HG02588 (cell line): ENCODE measurements around the gene NECTIN2.
A peak's percentile ranks its signal among the peaks of the same experiment; 100 is the strongest.
"Not testable (repeated sequence)": the region's sequence is repeated elsewhere in the genome, so short reads cannot be mapped to it uniquely, and the experiment has no call there.

ENCODE experiments used
- ATAC-seq: cut with Tn5 transposase; IDR thresholded peaks from one replicate; pipeline ENCODE4 v1.9.1; 2021; ENCODE audit warnings: mild to moderate bottlenecking, moderate library complexity; ENCODE audit not compliant: unreplicated experiment

NECTIN2 gene

DNA sequence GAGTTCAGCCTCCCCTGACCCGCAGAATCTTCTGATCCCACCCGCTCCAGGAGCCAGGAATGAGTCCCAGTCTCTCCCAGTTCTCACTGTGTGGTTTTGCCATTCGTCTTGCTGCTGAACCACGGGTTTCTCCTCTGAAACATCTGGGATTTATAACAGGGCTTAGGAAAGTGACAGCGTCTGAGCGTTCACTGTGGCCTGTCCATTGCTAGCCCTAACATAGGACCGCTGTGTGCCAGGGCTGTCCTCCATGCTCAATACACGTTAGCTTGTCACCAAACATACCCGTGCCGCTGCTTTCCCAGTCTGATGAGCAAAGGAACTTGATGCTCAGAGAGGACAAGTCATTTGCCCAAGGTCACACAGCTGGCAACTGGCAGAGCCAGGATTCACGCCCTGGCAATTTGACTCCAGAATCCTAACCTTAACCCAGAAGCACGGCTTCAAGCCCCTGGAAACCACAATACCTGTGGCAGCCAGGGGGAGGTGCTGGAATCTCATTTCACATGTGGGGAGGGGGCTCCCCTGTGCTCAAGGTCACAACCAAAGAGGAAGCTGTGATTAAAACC lies 58.4 kb downstream of the NECTIN2 start:
- no peak for ATAC-seq

DNA sequence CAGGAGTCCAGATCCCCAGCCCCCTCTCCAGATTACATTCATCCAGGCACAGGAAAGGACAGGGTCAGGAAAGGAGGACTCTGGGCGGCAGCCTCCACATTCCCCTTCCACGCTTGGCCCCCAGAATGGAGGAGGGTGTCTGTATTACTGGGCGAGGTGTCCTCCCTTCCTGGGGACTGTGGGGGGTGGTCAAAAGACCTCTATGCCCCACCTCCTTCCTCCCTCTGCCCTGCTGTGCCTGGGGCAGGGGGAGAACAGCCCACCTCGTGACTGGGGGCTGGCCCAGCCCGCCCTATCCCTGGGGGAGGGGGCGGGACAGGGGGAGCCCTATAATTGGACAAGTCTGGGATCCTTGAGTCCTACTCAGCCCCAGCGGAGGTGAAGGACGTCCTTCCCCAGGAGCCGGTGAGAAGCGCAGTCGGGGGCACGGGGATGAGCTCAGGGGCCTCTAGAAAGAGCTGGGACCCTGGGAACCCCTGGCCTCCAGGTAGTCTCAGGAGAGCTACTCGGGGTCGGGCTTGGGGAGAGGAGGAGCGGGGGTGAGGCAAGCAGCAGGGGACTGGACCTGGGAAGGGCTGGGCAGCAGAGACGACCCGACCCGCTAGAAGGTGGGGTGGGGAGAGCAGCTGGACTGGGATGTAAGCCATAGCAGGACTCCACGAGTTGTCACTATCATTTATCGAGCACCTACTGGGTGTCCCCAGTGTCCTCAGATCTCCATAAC lies 59.5 kb downstream of the NECTIN2 start, which contains the start of gene APOE:
Gene APOE, plus strand, starts transcription at position 360 of the 724 bp plus-strand sequence. CDS start 829 bp downstream, outside the sequence.
- no peak for ATAC-seq

DNA sequence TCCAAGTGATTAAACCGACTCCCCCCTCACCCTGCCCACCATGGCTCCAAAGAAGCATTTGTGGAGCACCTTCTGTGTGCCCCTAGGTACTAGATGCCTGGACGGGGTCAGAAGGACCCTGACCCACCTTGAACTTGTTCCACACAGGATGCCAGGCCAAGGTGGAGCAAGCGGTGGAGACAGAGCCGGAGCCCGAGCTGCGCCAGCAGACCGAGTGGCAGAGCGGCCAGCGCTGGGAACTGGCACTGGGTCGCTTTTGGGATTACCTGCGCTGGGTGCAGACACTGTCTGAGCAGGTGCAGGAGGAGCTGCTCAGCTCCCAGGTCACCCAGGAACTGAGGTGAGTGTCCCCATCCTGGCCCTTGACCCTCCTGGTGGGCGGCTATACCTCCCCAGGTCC lies 61.5 kb downstream of the NECTIN2 start:
- ATAC-seq = no peak

DNA sequence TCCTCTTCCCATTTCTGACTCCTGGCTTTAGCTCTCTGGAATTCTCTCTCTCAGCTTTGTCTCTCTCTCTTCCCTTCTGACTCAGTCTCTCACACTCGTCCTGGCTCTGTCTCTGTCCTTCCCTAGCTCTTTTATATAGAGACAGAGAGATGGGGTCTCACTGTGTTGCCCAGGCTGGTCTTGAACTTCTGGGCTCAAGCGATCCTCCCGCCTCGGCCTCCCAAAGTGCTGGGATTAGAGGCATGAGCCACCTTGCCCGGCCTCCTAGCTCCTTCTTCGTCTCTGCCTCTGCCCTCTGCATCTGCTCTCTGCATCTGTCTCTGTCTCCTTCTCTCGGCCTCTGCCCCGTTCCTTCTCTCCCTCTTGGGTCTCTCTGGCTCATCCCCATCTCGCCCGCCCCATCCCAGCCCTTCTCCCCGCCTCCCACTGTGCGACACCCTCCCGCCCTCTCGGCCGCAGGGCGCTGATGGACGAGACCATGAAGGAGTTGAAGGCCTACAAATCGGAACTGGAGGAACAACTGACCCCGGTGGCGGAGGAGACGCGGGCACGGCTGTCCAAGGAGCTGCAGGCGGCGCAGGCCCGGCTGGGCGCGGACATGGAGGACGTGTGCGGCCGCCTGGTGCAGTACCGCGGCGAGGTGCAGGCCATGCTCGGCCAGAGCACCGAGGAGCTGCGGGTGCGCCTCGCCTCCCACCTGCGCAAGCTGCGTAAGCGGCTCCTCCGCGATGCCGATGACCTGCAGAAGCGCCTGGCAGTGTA lies 62.2 kb downstream of the NECTIN2 start:
- ATAC-seq = no peak

DNA sequence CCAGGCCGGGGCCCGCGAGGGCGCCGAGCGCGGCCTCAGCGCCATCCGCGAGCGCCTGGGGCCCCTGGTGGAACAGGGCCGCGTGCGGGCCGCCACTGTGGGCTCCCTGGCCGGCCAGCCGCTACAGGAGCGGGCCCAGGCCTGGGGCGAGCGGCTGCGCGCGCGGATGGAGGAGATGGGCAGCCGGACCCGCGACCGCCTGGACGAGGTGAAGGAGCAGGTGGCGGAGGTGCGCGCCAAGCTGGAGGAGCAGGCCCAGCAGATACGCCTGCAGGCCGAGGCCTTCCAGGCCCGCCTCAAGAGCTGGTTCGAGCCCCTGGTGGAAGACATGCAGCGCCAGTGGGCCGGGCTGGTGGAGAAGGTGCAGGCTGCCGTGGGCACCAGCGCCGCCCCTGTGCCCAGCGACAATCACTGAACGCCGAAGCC lies 62.8 kb downstream of the NECTIN2 start:
- no peak for ATAC-seq

DNA sequence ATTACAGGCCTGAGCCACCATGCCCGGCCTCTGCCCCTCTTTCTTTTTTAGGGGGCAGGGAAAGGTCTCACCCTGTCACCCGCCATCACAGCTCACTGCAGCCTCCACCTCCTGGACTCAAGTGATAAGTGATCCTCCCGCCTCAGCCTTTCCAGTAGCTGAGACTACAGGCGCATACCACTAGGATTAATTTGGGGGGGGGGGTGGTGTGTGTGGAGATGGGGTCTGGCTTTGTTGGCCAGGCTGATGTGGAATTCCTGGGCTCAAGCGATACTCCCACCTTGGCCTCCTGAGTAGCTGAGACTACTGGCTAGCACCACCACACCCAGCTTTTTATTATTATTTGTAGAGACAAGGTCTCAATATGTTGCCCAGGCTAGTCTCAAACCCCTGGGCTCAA lies 63.7 kb downstream of the NECTIN2 start:
- ATAC-seq = no peak

DNA sequence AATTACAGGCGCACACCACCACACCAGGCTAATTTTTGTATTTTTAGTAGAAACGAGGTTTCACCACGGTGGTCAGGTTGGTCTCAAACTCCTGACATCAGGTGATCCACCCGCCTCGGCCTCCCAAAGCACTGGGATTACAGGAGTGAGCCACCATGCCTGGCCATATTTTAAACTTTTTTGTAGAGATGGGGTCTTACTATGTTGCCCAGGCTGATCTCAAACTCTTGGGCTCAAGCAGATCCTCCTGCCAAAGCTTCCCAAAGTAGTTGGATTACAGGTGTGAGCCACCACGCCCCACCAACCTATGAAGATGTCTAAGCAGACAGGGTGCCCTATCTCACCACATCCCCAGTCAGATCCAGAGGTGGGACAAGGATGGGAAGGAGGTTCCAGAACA lies 65.8 kb downstream of the NECTIN2 start:
- not testable (repeated sequence) for ATAC-seq

DNA sequence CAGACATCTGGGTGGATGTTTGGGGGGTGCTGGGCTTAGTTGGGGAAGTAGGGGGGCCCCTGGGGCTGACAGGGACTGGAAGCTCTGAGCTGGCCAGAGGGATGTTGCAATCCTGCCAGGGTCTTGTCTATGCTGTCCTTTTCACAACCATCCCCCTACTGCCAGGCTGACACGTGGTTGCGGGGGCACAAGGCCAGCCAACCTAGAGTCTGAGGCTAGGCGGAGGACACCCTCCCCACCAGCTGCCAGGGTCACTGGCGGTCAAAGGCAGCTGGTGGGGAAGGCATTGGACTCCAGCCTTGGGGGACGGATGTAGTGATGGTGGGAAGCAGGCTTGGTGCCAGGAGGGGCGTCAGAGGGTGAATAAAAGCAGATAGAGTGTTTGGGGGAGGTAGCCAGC lies 66.8 kb downstream of the NECTIN2 start:
- ATAC-seq = no peak

DNA sequence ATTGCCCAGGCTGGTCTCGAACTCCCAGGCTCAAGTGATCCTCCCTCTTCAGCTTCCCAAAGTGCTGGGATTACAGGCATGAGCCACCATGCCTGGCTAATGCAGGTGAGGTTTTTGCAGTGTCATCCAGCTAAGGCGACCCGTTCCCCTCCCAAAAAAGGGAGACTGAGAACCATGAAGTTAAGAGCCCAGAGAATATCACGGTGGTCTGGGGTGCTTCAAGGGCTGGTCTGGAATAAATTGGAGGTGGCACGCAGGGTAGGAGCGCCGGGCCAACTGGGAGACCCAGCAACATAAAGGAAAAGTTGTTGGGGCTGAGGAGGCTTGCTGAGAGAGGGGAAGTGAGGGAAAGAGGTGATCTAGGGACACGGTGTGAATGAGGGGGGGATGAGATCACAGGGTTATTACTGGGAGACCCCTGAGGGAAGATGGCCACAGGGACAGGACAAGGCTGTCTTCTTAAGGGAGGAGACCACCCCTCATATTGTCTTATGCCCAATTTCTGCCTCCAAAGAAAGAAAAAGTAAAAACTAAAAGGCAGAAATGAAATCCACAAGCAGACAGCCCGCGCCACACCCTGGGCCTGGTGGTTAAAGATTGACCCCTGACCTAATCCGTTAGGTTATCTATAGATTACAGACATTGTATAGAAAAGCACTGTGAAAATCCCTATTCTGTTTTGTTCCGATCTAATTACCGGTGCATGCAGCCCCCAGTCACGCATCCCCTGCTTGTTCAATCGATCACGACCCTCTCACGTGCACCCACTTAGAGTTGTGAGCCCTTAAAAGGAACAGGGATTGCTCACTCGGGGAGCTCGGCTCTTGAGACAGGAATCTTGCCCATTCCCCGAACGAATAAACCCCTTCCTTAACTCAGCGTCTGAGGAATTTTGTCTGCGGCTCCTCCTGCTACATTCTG lies 67.7 kb downstream of the NECTIN2 start:
- not testable (repeated sequence) for ATAC-seq

DNA sequence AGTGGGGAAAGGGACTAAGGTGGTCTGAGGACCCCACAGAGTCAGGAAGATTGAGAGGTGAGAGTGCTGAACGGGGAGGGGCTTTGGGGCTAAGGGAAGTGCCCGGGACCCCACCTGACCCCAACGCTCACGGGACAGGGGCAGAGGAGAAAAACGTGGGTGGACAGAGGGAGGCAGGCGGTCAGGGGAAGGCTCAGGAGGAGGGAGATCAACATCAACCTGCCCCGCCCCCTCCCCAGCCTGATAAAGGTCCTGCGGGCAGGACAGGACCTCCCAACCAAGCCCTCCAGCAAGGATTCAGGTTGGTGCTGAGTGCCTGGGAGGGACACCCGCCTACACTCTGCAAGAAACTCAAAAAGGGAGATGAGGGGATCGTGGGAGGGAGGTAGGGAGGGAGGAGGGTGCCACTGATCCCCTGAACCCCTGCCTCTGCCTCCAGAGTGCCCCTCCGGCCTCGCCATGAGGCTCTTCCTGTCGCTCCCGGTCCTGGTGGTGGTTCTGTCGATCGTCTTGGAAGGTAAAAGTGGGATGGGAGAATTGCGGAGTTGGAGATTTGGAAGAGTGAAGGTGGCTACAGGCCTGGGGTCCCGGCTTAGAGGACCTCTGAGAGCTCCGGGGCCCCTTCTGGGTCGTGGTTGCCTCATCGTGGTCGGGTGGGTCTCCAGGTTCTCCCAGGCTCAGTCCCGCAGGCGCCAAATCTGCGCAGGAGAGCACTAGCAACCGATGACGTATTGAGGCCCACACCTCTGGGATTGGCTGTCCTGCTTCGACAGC lies 68.5 kb downstream of the NECTIN2 start, which contains the start of gene APOC1:
Gene APOC1, plus strand, starts transcription at position 176 of the 774 bp plus-strand sequence. Its CDS starts 284 bp downstream, at position 460.
- ATAC-seq = peak; percentile 88

DNA sequence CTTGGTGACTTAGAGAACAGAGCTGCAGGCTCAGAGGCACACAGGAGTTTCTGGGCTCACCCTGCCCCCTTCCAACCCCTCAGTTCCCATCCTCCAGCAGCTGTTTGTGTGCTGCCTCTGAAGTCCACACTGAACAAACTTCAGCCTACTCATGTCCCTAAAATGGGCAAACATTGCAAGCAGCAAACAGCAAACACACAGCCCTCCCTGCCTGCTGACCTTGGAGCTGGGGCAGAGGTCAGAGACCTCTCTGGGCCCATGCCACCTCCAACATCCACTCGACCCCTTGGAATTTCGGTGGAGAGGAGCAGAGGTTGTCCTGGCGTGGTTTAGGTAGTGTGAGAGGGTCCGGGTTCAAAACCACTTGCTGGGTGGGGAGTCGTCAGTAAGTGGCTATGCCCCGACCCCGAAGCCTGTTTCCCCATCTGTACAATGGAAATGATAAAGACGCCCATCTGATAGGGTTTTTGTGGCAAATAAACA lies 78.2 kb downstream of the NECTIN2 start:
- no peak for ATAC-seq

DNA sequence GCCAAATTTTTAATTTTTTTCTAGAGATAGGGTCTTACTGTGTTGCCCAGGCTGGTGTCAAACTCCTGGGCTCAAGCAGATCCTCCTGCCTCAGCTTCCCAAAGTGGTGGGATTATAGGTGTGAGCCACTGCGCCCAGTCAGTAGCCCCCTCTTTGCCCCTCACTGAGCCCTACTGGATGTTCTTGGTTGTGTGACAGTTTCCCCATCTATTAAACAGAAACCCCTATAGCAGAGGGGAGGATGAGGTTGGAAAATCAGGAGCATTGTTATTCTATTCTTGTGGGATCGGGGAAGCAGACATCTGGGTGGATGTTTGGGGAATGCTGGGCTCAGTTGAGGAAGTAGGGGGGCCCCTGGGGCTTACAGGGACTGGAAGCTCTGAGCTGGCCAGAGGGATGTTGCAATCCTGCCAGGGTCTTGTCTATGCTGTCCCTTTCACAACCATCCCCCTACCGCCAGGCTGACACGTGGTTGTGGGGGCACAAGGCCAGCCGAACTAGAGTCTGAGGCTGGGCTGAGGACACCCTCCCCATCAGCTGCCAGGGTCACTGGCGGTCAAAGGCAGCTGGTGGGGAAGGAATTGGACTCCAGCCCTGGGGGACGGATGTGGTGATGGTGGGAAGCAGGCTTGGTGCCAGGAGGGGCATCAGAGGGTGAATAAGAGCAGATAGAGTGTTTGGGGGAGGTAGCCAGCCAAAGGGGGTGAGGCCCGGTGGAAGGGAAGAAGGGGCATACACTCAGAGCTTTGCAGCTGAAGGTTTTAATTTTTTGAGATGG lies 79.2 kb downstream of the NECTIN2 start:
- no peak for ATAC-seq

DNA sequence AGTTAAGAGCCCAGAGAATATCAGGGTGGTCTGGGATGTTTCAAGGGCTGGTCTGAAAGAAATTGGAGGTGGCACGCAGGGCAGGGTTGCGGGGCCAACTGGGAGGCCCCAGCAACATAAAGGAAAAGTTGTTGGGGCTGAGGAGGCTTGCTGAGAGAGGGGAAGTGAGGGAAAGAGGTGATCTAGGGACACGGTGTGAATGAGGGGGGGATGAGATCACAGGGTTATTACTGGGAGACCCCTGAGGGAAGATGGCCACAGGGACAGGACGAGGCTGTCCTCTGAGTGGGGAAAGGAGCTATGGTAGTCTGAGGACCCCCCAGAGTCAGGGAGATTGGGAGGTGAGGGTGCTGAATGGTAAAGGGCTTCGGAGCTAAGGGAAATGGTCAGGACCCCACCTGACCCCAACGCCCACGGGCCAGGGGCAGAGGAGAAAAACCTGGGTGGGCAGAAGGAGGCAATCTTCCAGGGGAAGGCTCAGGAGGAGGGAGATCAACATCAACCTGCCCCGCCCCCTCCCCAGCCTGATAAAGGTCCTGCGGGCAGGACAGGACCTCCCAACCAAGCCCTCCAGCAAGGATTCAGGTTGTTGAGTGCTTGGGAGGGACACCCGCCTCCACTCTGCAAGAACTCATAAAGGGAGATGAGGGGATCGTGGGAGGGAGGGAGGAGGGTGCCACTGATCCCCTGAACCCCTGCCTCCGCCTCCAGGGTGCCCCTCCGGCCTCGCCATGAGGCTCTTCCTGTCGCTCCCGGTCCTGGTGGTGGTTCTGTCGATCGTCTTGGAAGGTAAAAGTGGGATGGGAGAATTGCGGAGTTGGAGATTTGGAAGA lies 80.4 kb downstream of the NECTIN2 start:
- peak; percentile 8 for ATAC-seq

DNA sequence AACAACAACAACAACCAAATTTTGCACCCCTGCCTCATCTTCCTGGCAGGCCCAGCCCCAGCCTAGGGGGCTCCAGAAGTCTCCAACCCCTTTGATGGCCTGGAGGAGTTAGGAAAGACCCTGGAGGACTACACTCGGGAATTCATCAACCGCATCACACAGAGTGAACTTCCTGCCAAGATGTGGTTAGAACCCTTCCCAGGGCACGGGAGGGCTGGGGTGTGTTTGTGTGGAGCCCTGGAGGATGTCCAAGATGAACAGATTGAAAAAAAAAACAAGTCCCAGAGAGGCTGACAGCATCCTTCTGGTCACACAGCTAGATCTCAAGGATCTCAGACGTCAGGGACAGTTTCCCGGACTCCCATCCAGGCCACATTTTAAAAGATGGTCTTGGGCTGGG lies 81.6 kb downstream of the NECTIN2 start:
- no peak for ATAC-seq

DNA sequence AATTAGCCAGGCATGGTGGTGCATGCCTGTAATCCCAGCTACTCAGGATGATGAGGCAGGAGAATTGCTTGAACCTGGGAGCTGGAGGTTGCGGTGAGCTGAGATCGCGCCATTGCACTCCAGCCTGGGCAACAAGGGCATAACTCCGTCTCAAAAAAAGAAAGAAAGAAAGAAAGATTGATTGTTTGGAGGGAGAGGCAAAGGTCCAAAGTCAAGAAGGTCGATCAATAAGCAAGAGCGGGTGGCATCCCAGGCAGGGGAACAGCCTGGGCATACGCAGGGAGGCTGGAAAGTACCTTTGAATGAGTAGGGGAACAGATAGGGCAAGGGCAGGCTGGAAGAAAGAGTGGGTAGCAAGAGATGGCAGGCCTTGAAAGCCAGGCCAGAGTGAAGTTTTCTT lies 84.0 kb downstream of the NECTIN2 start:
- no peak for ATAC-seq

DNA sequence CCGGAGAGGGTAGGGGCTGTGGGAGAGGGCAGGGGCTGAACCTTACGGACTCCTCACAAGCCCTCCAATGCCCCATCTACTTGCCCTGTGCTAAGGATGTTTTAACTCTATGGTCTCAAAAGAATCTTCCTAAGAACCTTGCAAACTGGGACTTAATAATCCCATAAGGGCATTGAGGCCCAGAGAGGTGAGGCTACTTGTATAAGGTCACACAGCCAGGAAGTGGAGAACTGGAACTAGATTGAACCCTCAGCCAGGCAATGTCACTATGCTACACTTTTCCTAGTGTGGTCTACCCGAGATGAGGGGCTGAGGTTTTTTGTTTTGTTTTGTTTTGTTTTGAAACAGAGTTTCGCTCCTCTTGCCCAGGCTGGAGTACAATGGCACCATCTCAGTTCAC lies 85.4 kb downstream of the NECTIN2 start:
- ATAC-seq = no peak
